ENCODE results near the gene DHRS9.
A peak's percentile ranks its signal among the peaks of the same experiment; 100 is the strongest.

The DHRS9 gene

GRCh38 chr2:169066897-169067296 is 2.5 kb upstream of the DHRS9 start:
- DNase-seq: no peak

DNA sequence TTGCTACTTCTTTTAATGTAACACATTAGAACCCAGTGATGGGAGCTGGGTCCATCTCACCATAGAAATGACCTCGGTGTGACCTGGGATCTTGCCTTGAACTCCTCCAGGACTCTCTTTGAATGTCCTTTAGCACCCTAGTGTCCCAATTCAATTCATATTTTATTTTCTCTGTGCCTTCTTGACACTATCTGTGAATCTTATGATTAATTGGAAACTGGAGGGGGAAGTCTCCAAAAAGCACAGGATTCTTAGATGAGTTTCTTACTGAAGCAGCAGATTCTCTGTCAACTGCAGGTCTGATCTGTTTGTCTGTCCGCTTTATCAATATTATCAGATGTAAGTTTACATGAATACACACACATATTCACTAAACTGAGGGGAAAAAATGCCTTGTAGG is 470 bp downstream of the DHRS9 start:
- DNase-seq: no peak

DNA sequence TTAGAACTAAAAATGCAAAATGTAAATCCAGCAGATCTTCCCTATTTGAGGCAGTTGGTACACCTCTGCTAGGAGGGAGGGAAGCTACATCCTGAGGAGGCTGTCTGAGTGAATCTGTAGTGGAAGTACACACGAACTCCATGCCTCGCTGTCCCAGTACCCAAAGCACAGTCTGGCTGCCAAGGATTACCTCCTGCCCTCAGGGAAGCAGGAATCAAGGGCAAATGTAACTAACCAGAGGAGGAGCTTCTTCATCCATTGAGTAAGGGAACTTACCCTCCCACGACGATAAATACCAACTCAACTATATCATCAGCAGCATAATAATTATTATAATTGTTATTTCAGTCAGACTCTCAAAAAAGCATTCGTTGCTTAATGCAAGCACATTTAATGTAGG is 2.1 kb downstream of the DHRS9 start:
- no peak for DNase-seq

- DNase-seq: no peak
Observed at GRCh38 chr2:169072163-169072925, 3.0 kb downstream of the DHRS9 start.

- no peak for DNase-seq
Observed at GRCh38 chr2:169073211-169073962, 4.0 kb downstream of the DHRS9 start.

DNA sequence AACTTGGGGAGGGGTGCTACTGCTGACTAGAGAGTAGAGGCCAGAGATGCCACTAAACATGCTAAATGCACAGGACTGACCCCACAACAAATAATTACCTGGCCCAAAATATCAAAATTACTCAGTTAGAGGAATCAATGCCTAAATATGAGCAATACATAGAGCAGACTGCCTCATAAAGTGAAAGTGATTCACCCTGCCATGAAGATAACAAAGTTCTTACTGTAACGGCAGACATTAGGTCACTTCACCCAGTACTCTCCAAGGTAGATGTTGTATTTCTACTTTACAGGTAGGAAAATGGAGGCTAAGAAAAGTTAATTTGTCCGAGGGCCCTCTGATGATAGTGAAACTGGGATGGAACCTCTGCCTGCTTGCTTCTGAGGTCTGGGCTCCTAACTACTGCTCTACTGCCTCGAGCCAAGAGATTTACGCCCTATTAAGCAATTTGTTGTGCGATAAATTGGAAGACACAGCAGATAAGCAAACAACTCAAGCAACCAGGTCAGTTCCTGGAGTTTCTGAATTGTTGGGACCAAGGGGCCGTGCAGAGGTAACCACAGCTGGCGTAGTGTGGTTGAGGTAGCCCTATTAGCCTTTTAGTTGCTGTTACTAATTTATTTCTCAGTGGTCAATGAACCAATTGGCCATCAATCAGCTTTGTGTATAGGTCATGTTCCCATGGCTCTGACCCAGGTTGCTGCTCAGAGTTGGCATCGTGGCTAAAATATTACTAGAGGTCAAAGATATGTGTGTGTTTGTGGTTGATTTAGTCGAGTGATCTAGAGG is 4.8 kb downstream of the DHRS9 start:
- no peak for DNase-seq

DNA sequence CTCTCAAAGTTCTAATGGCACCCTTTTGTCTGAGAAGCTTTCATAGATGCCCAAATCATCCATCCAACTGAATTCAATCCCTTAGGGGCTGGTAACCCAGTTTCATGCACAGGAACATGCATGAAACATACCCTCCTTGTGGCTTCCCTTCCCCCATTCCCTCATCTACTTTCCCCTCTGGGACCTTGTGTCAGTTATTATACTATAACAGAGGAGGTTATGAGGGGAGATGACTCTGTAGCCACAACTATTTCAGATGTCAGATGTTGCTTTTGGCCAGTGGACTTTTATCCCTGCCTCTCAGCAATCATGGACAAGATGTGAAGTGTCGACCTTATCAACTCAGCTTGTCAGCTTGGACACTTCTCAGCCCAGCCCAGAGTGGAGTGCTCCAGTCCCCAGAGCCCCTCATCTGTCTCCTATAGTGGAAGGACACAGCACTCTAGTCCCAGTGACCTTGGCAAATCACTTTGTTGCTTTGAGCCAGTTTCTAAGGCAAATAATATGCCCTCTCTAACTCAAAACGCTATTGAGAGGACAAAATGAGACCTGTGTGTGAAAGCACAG is 8.4 kb downstream of the DHRS9 start:
- DNase-seq: no peak

DNA sequence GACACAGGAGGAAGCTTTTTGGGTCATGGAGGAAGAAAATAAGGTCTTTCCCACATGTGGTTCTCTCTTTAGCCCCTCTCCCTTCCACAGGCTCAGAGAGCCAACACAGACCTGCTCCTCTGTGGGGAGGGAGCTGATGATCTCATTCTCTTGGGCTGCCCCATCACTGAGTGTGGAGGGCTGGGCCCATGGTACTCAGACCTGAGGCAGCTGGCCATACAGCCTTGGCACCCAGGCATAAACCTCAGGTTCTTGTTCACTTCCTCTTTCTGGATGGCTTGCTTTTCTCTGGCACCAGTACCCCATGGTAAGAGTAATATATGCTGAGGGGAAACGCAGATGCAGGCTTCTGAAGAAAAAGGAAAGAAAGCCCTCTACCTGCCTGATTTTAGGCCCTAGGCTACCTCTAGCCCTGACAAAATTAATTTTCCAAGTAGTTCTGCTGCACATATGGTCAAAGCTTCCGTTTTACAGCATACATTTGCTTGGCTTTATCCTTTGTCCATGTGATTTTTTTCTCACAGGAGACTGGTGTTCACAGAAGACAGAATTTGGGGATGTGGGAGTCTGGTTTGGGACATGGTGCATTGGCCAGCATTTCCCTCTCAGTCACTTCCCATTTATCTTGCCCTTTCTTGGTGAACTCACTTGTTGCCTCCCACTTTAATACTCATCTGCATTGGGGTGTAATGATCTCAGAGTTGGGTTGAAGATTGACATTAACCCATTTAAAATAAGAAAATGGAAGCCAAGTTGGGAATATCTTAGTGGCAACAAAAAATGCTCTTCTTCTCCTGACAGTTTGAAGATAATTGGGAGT is 11.1 kb downstream of the DHRS9 start:
- DNase-seq: peak; percentile 68

- DNase-seq: no peak
Observed at GRCh38 chr2:169081551-169081950, 12.2 kb downstream of the DHRS9 start.

GRCh38 chr2:169082995-169083394 is 13.6 kb downstream of the DHRS9 start:
- no peak for DNase-seq

- peak; percentile 90 for DNase-seq
Observed at GRCh38 chr2:169086893-169087467, 17.6 kb downstream of the DHRS9 start.

- DNase-seq: no peak
Observed at GRCh38 chr2:169087757-169088379, 18.5 kb downstream of the DHRS9 start.

DNA sequence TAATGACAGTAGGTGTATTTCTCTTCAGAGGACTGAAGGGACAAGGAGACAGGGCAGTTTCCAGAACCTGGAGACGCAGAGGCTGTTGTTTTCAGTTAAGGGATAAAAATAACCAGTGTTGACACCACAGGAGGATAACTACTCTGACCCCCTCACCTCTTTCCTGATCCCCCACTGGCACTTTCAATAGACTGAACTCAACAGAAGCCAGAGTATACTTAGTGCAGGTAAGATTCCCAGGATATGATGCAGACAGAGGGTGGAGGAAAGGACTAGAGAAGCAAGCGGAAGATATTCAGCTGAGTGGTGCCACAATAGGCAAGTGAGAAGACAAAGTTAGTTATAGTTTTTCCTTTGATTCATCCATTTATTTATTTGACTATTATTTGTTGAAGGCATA is 19.8 kb downstream of the DHRS9 start:
- no peak for DNase-seq

- DNase-seq: no peak
Observed at GRCh38 chr2:169090133-169090820, 20.9 kb downstream of the DHRS9 start.

DNA sequence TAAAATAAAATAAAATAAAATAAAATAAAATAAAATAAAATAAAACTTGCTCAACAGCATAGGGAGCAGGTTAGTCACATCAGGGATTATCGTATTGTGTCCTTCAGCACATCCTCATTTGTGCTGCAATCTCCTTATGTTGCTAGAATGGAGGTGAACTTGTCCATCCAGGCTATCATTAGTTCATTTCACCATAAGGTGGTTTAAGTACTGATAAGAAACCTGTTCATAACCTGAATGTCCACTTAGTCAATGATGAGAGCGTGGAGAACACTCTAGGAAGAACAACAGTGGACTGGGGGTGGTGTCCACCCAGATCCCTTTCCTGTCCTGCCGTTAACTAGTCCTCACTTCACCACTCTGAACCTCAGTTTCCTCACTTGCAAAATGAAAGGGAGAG is 21.9 kb downstream of the DHRS9 start:
- peak; percentile 10 for DNase-seq

GRCh38 chr2:169091761-169092519 is 22.6 kb downstream of the DHRS9 start:
- no peak for DNase-seq

DNA sequence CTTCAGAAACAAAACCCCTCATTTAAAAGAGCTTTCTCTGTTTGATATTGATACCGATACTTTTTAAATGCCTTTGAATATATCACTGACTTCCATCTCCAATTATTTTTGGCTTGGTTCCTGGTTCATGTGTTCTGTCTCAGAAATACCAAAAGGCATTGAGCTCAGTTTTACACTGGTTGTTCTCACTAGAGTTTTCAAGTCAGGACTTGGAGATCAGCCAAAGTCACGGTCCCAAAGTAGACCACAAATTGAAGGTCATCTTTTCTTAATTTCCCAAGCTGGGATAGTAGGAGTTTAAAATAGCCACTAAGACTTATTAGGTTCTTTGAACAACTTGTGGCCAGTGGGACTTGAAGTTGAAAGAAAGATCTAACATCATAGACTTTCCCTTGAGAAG is 24.2 kb downstream of the DHRS9 start:
- no peak for DNase-seq

GRCh38 chr2:169094676-169095075 is 25.3 kb downstream of the DHRS9 start:
- DNase-seq: no peak

- DNase-seq: no peak
Observed at GRCh38 chr2:169095621-169096105, 26.3 kb downstream of the DHRS9 start.

DNA sequence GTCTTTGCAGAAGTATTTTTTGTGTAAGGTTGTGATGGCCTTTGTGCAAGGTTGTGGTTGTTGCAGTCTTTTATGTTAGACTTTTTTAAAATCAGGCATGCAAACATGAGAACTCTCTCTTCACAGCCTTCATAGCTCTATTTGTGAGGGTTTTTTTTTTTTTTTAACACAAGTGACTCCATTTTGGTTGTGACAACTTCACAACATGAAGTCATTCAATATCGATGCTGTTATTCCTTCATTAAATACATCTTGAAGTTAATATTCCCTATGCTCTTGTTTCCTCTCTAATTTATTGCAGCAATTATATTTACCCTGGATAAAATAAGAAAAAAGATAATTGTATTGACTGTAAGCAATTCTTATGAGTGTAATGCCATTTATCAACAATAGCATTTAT is 35.5 kb downstream of the DHRS9 start:
- no peak for DNase-seq
